GM23248 (cell line): ENCODE data around the gene ZC3HAV1. TPM values are rescaled to one million over a fixed set of nuclear protein-coding genes. Genes with fewer than 3 reads are reported as not detected.

Source experiments
- DNase-seq: peaks from one replicate; pipeline ENCODE4 v3.0.0-alpha.2; 2015
- H2AFZ ChIP-seq: fragments of 200-600 bp; sonication (generic); 2 replicates; pipeline ENCODE4 v1.6.1; 2016; ENCODE audit warnings: antibody characterized with exemption
- H3F3A ChIP-seq: fragments of 200-600 bp; sonication (generic); 2 replicates; pipeline ENCODE4 v1.6.1; 2016; ENCODE audit warnings: mild to moderate bottlenecking, antibody characterized with exemption, mixed run types; ENCODE audit not compliant: insufficient read depth
- H3K27ac ChIP-seq: fragments of 200-600 bp; sonication (generic); 2 replicates; pipeline ENCODE4 v1.5.1; 2016; ENCODE audit warnings: mild to moderate bottlenecking
- H3K27me3 ChIP-seq: fragments of 200-600 bp; sonication (generic); replicated peaks from 2 replicates; pipeline ENCODE4 v1.6.1; 2016; ENCODE audit warnings: mild to moderate bottlenecking; ENCODE audit not compliant: insufficient read depth
- H3K36me3 ChIP-seq: fragments of 200-600 bp; sonication (generic); 2 replicates; pipeline ENCODE4 v1.6.1; 2016; ENCODE audit warnings: low read depth, mild to moderate bottlenecking
- H3K4me1 ChIP-seq: fragments of 200-600 bp; sonication (generic); 2 replicates; pipeline ENCODE4 v1.6.1; 2016; ENCODE audit warnings: mild to moderate bottlenecking; ENCODE audit not compliant: insufficient read depth
- H3K4me2 ChIP-seq: fragments of 200-600 bp; sonication (generic); one replicate; pipeline ENCODE4 v1.6.1; 2016; ENCODE audit warnings: mild to moderate bottlenecking; ENCODE audit not compliant: unreplicated experiment
- H3K4me3 ChIP-seq: fragments of 200-600 bp; sonication (generic); 2 replicates; pipeline ENCODE4 v1.5.1; 2016; ENCODE audit warnings: mild to moderate bottlenecking
- H3K79me2 ChIP-seq: fragments of 200-600 bp; sonication (generic); 2 replicates; pipeline ENCODE4 v1.6.1; 2016; ENCODE audit warnings: mild to moderate bottlenecking; ENCODE audit not compliant: insufficient read depth
- H3K9ac ChIP-seq: fragments of 200-600 bp; sonication (generic); 2 replicates; pipeline ENCODE4 v1.6.1; 2016; ENCODE audit warnings: mild to moderate bottlenecking
- H3K9me2 ChIP-seq: fragments of 200-600 bp; sonication (generic); 2 replicates; pipeline ENCODE4 v1.6.1; 2016; ENCODE audit warnings: mixed run types, mild to moderate bottlenecking, moderate library complexity; ENCODE audit not compliant: insufficient read depth
- H3K9me3 ChIP-seq: fragments of 200-600 bp; sonication (generic); one replicate; pipeline ENCODE4 v1.6.1; 2017; ENCODE audit warnings: low read depth
- H4K20me1 ChIP-seq: fragments of 200-600 bp; sonication (generic); 2 replicates; pipeline ENCODE4 v1.6.0; 2016; ENCODE audit not compliant: insufficient read depth
- EZH2 ChIP-seq: fragments of 200-600 bp; sonication (generic); IDR thresholded peaks from 2 replicates; pipeline ENCODE4 v1.6.1; 2018; ENCODE audit warnings: antibody characterized with exemption, mild to moderate bottlenecking; ENCODE audit not compliant: insufficient read depth, poor library complexity, severe bottlenecking
- EZH2phosphoT487 ChIP-seq: fragments of 200-600 bp; sonication (generic); IDR thresholded peaks from 2 replicates; pipeline ENCODE4 v1.6.1; 2018; ENCODE audit warnings: antibody characterized with exemption, moderate library complexity, mild to moderate bottlenecking, low read depth; ENCODE audit not compliant: insufficient read depth
- whole genome bisulfite sequencing, 2 experiments: methylation state at CpG; one replicate each; pipeline ENCODE4 v1.1.6; 2015 to 2017; ENCODE audit warnings: low lambda C conversion rate in 2 of 2, low coverage in 1 of 2; ENCODE audit errors: missing lambda C conversion rate in 2 of 2; 5-methylcytosine and 5-hydroxymethylcytosine counted together
- in situ Hi-C: fragments of 300-500 bp; cut with MboI; formaldehyde crosslinking; loops from 2 replicates; pipeline ENCODE4 v1.15.0; 2020
- polyA plus RNA-seq: library from polyadenylated mRNA; unstranded; fragments of >200 nt; fragmentation: Nextera tagmentation; extraction: Ambion mirVana; gene quantifications from 2 replicates; pipeline ENCODE4 v1.2.1, GENCODE V29; 2016
- total RNA-seq: library from RNA; depleted of rRNA; stranded (reverse); fragments of >200 nt; shearing (Covaris generic); gene quantifications from 2 replicates; pipeline ENCODE4 v1.2.3, GENCODE V29; 2014

ZC3HAV1 gene
- total and polyA plus RNA-seq, 2 experiments from 2014 or later, result 28.8 to 30.5 TPM

DNA sequence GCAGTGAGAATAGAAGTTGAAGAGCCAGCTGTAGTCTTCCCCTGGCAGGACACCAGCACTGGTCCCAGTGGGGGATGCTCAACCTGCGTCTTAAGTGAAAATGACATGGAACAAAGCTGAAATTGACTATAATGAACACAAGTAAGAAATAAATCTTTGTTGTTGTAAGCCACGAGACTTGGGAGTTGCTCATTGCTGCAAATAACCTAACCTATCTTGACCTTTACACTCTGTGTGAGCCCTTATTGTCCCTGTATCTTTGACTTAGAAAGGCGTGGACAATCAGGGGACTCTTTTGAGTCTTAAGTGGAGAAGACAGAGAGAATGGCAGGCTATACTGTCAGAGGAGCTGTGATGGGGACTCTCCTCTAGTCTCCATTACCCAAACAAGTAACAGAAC lies 90.6 kb downstream of the ZC3HAV1 start:
- Histone ChIP-seq H2AFZ (no peak overlapping the region), H3K27me3 (no peaks in the 10 kb centered on the region), H3K9me3 (no peaks in the 10 kb centered on the region), H3F3A (peaks cover 21% of the 10 kb centered on the region), H4K20me1 (no peaks in the 10 kb centered on the region; the same call in 1 of the 2 replicates), H3K9ac (no peak overlapping the region), H3K4me2 (no peak overlapping the region), H3K9me2 (no peaks in the 10 kb centered on the region), H3K79me2 (no peaks in the 10 kb centered on the region), H3K36me3 (peaks cover 18% of the 10 kb centered on the region; the same call in 1 of the 2 replicates), H3K4me1 (peaks cover 24% of the 10 kb centered on the region), H3K4me3 (no peak overlapping the region), H3K27ac (no peak overlapping the region)
- in situ Hi-C loops, result loop anchor here (10.0 kb wide), 1 partner anchor 64 kb away; no protein-coding TSS in a partner anchor
- DNase-seq, result no peak
- WGBS, 2 experiments, result 96 to 100% methylated on average over 3 of the region's 3 CpGs
- TF ChIP-seq EZH2phosphoT487 (no peak), EZH2 (no peak)

DNA sequence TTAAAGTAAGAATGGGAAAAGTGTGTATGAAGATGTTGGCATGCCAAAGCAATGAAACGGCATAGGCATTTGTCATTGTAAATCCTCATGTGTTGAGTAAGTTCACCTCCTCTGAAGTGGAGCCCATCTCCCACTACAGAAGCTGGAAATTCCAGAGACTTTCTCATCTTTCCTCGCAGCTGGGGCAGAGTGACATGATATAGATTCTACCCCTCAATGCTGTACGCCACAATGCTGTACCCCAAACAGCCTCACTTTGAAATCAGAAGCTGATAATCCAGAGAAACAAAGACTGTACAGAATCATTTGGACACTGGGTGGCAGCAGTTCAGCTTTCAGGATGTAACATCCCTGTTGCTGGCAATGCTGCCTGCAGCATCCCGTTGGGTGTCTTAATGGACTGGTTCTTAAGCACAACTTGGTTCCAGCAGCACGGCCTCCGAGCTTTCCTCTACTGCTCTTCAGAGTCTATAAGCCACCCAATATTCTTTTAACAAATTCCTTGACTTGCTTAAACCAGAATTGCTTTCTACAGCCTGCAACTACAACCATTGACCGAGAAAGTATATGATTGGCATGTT lies 92.5 kb downstream of the ZC3HAV1 start:
- peak; percentile 80 for DNase-seq
- H3K9me2 ChIP-seq, result no peaks in the 10 kb centered on the region
- H3K4me2 ChIP-seq, result peak overlapping the region; percentile 63
- no peaks in the 10 kb centered on the region for H3K27me3 ChIP-seq
- H3K9ac ChIP-seq, result no peak overlapping the region
- no peaks in the 10 kb centered on the region for H3K79me2 ChIP-seq
- TF ChIP-seq EZH2, result no peak
- no peak for TF ChIP-seq EZH2phosphoT487
- H3K36me3 ChIP-seq, result peaks cover 14% of the 10 kb centered on the region; the same call in 1 of the 2 replicates
- peak overlapping the region; percentile 14 for H3K27ac ChIP-seq
- H3K9me3 ChIP-seq, result no peaks in the 10 kb centered on the region
- peak overlapping the region; percentile 23; the same call in 1 of the 2 replicates for H3K4me3 ChIP-seq
- WGBS, 2 experiments, result 14 to 16% methylated on average over 7 of the region's 7 CpGs
- H3F3A ChIP-seq, result peaks cover 10% of the 10 kb centered on the region
- in situ Hi-C loops, result loop anchor here (10.0 kb wide), 1 partner anchor 62 kb away; no protein-coding TSS in a partner anchor
- H3K4me1 ChIP-seq, result peaks cover 14% of the 10 kb centered on the region
- peak overlapping the region; percentile 70 for H2AFZ ChIP-seq
- H4K20me1 ChIP-seq, result no peaks in the 10 kb centered on the region

- in situ Hi-C loops, result loop anchor here (10.0 kb wide), 1 partner anchor 57 kb away; no protein-coding TSS in a partner anchor
- no peaks in the 10 kb centered on the region for H4K20me1 ChIP-seq
Observed at GRCh38 chr7:139011373-139011772, 98.1 kb downstream of the ZC3HAV1 start.

DNA sequence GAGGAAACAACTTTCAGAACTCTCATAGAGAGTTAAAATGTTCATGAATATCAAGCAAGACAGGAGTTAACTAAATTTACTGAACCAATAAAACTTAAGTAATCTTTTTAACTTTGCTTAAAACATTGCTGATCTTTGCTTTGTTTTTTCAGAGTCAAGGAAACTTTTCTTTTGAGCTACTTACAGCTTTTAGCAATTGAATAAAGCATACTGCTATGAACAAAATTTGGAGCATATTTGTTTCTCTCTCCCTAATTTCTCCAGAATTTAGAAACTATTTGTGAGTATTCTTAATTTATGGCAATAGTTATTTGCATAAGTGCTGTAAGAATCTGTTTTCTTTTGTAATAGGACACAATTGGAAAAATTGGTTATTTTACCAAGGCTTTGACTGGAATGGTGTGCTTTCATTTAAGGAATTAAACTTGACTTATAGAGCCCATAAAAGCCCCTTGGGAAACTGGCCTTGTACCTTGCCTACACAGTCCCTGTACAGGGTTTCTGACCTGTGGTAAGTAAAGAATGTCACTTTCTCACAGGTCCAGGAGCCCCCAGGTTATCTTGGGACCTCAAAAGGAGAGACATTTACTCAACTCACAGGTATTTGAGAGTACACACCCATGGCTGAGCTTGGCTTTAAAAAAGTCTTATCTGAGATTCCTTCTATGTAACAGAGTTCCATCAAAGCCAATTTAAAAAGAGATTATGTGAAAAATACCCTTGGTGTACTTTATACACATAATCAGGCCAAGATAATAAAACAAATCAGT lies 105.0 kb downstream of the ZC3HAV1 start:
- H3K27ac ChIP-seq, result no peak overlapping the region
- no peaks in the 10 kb centered on the region for H3K9me2 ChIP-seq
- H2AFZ ChIP-seq, result no peak overlapping the region
- H3K4me2 ChIP-seq, result no peak overlapping the region
- no peaks in the 10 kb centered on the region for H3K9me3 ChIP-seq
- no peaks in the 10 kb centered on the region for H3K79me2 ChIP-seq
- no peak overlapping the region for H3K4me3 ChIP-seq
- no peaks in the 10 kb centered on the region for H3K4me1 ChIP-seq
- H3K36me3 ChIP-seq, result no peaks in the 10 kb centered on the region
- TF ChIP-seq EZH2 (no peak), EZH2phosphoT487 (no peak)
- H3F3A ChIP-seq, result no peaks in the 10 kb centered on the region
- H4K20me1 ChIP-seq, result no peaks in the 10 kb centered on the region
- DNase-seq, result no peak
- in situ Hi-C loops, result no loop called here
- no peaks in the 10 kb centered on the region for H3K27me3 ChIP-seq
- no peak overlapping the region for H3K9ac ChIP-seq

More at GRCh38 chr7:139011373-139011772, 98.1 kb downstream of the ZC3HAV1 start:
- H3K9me3 ChIP-seq, result no peaks in the 10 kb centered on the region
- H3K79me2 ChIP-seq, result no peaks in the 10 kb centered on the region
- no peak overlapping the region for H3K4me2 ChIP-seq
- no peaks in the 10 kb centered on the region for H3K4me1 ChIP-seq
- 83 to 84% methylated on average over 3 of the region's 3 CpGs for WGBS, 2 experiments
- no peaks in the 10 kb centered on the region for H3K9me2 ChIP-seq
- H3K27me3 ChIP-seq, result no peaks in the 10 kb centered on the region
- H3F3A ChIP-seq, result no peaks in the 10 kb centered on the region
- H2AFZ ChIP-seq, result no peak overlapping the region
- DNase-seq, result no peak
- H3K36me3 ChIP-seq, result no peaks in the 10 kb centered on the region
- no peak for TF ChIP-seq EZH2phosphoT487
- no peak for TF ChIP-seq EZH2
- H3K27ac ChIP-seq, result no peak overlapping the region
- no peak overlapping the region for H3K4me3 ChIP-seq
- no peak overlapping the region for H3K9ac ChIP-seq
